ENCODE measurements around the gene REEP3. TPM values are rescaled to one million over a fixed set of nuclear protein-coding genes. Genes with fewer than 3 reads are reported as not detected.
A peak's percentile ranks its signal among the peaks of the same experiment; 100 is the strongest.

The REEP3 gene
- total and polyA plus RNA-seq, 7 donors, result 6.5 to 18.4 (median 16.1) TPM

DNA sequence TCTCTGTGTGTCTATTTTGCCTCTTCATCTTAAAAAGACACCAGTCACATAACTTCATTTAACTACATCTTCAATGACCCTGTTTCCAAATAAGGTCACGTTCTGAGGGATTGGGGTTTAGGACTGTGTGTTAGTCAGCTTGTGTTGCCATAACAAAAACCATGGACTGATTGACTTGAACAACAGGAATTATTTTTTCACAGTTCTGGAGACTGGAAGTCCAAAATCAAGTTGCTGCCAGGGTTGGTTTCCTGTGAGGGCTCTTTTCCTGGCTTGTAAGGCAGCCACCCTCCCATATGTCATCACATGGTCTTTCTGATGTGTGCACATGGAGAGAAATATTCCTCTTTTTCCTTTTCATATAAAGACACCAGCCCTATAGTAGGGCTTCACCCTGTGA is 55.3 kb downstream of the REEP3 start:
- Histone ChIP-seq H3K36me3 (ENCODE audit: insufficient read depth in 1 of 2, low read depth in 1 of 2) (no peaks in the 10 kb centered on the region), H3K27ac (no peak overlapping the region), H3K27me3 (ENCODE audit: insufficient read depth in 3 of 3, low read length in 2 of 3) (no peaks in the 10 kb centered on the region), H3K9me3 (no peaks in the 10 kb centered on the region), H3K4me3 (no peak overlapping the region), H3K4me1 (peaks cover 40% of the 10 kb centered on the region)
- TF ChIP-seq, protein P1, sequence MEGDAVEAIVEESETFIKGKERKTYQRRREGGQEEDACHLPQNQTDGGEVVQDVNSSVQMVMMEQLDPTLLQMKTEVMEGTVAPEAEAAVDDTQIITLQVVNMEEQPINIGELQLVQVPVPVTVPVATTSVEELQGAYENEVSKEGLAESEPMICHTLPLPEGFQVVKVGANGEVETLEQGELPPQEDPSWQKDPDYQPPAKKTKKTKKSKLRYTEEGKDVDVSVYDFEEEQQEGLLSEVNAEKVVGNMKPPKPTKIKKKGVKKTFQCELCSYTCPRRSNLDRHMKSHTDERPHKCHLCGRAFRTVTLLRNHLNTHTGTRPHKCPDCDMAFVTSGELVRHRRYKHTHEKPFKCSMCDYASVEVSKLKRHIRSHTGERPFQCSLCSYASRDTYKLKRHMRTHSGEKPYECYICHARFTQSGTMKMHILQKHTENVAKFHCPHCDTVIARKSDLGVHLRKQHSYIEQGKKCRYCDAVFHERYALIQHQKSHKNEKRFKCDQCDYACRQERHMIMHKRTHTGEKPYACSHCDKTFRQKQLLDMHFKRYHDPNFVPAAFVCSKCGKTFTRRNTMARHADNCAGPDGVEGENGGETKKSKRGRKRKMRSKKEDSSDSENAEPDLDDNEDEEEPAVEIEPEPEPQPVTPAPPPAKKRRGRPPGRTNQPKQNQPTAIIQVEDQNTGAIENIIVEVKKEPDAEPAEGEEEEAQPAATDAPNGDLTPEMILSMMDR (IDR thresholded peaks at IDR 0.05), result no peak
- DNase-seq, result no peak
- intact Hi-C loops (cut with DNase I), result no loop called here
- WGBS, 3 donors, result 53 to 69% (median 59%) methylated on average over 1 of the region's 1 CpG
- no peak for ATAC-seq

DNA sequence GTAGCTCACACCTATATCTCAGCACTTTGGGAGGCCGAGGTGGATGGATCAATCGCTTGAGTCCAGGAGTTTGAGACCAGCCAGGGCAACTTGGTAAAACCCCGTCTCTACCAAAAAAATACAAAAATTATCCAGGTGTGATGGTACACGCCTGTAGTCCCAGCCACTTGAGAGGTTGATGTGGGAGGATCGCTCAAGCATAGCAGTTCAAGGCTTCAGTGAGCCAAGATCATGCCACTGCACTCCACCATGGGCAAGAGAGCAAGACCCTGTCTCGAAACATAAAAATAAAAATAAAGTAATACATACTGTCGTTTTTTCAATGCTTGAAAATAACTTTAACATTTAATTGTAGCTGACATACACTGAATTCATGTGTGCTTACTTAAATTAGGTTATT is 57.3 kb downstream of the REEP3 start:
- no peak overlapping the region for H3K4me3 ChIP-seq
- DNase-seq (no peak), ATAC-seq (no peak)
- H3K9me3 ChIP-seq, result no peaks in the 10 kb centered on the region
- H3K4me1 ChIP-seq, result peaks cover 32% of the 10 kb centered on the region
- no peaks in the 10 kb centered on the region for H3K36me3 ChIP-seq (ENCODE audit: insufficient read depth in 1 of 2, low read depth in 1 of 2)
- H3K27ac ChIP-seq, result no peak overlapping the region
- TF ChIP-seq, protein P1 (IDR thresholded peaks at IDR 0.05), result no peak
- 87 to 97% (median 90%) methylated on average over 7 of the region's 7 CpGs for WGBS, 3 donors
- intact Hi-C loops (cut with DNase I), result no loop called here
- H3K27me3 ChIP-seq (ENCODE audit: insufficient read depth in 3 of 3, low read length in 2 of 3), result no peaks in the 10 kb centered on the region

DNA sequence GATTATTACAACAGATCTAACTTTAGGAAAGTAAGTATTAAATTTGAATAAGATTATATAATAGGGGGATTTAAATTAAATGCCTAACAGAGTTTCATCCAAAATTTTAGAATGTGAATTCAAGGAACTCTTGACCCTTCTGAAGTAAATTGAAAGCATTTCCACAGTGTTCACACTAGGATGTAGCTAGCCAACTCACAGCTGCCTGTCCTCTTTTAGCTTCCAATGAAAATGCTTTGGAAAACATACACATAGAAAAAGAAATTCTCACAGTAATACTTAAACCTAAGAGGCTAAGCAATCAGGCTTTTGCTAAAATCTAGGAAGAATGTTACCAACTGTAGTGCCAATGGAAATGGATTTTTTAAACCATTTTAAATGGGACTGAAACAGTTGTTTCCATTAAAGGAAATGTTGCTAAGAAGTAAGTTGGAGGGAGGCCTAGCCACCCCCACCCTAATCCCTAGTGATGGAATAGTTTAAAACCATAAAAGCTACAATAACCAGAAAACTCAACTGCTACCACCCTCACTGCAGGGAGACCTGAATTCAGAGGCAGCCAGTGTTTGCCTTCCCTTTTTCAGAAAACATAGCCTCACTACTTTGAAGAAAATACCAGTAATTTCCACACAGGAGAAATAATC is 58.3 kb downstream of the REEP3 start:
- intact Hi-C loops (cut with DNase I), result no loop called here
- Histone ChIP-seq H3K9me3 (no peaks in the 10 kb centered on the region), H3K4me3 (no peak overlapping the region), H3K27me3 (ENCODE audit: insufficient read depth in 3 of 3, low read length in 2 of 3) (no peaks in the 10 kb centered on the region), H3K36me3 (ENCODE audit: insufficient read depth in 1 of 2, low read depth in 1 of 2) (no peaks in the 10 kb centered on the region), H3K4me1 (peaks cover 32% of the 10 kb centered on the region), H3K27ac (no peak overlapping the region)
- TF ChIP-seq, protein P1 (IDR thresholded peaks at IDR 0.05), result no peak
- no peak for ATAC-seq
- DNase-seq, result no peak

DNA sequence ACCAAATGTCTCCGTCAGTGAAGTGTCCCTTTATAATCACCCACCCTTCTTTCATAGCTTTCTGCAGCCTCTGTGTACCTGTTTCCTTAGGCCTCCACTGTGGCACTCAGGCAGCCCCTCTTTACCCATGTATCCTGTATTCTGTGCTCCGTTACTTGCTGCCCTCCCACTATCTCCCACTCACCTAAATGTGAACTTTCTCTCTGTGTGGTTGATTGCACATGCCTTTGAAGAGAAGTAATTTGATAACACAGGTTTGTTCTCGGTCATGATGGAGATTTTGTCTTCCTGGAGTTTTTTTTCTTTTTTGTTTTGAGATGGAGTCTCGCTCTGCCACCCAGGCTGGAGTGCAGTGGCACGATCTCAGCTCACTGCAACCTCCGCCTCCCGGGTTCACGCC is 61.5 kb downstream of the REEP3 start:
- H3K4me1 ChIP-seq, result peaks cover 42% of the 10 kb centered on the region
- no peaks in the 10 kb centered on the region for H3K9me3 ChIP-seq
- WGBS, 3 donors, result 92 to 97% (median 96%) methylated on average over 8 of the region's 8 CpGs
- ATAC-seq (no peak), DNase-seq (no peak)
- H3K27ac ChIP-seq, result no peak overlapping the region
- no peak overlapping the region for H3K4me3 ChIP-seq
- TF ChIP-seq, protein P1 (IDR thresholded peaks at IDR 0.05), result no peak
- H3K27me3 ChIP-seq (ENCODE audit: insufficient read depth in 3 of 3, low read length in 2 of 3), result no peaks in the 10 kb centered on the region
- no peaks in the 10 kb centered on the region for H3K36me3 ChIP-seq (ENCODE audit: insufficient read depth in 1 of 2, low read depth in 1 of 2)
- intact Hi-C loops (cut with DNase I), result no loop called here

- no peaks in the 10 kb centered on the region for H3K36me3 ChIP-seq (ENCODE audit: insufficient read depth in 1 of 2, low read depth in 1 of 2)
- 67 to 89% (median 69%) methylated on average over 3 of the region's 3 CpGs for WGBS, 3 donors
- DNase-seq (no peak), ATAC-seq (peak in 1 of 4 donors; percentile 8)
- TF ChIP-seq, protein P1 (IDR thresholded peaks at IDR 0.05), result no peak
- peak overlapping the region; percentile 50 for H3K27ac ChIP-seq
- no peak overlapping the region for H3K4me3 ChIP-seq
- intact Hi-C loops (cut with DNase I), result no loop called here
- H3K9me3 ChIP-seq, result no peaks in the 10 kb centered on the region
- no peaks in the 10 kb centered on the region for H3K27me3 ChIP-seq (ENCODE audit: insufficient read depth in 3 of 3, low read length in 2 of 3)
- peaks cover 49% of the 10 kb centered on the region for H3K4me1 ChIP-seq
Observed at GRCh38 chr10:63583397-63583796, 62.2 kb downstream of the REEP3 start.

All from psoas muscle (tissue), 8 donors.